ENCODE measurements around the gene INVS.

The INVS gene

GRCh38 chr9:100190339-100190738, 91.3 kb downstream of the INVS start:
- ChIA-PET CTCF (no interaction called here), POLR2A (no interaction called here)
- Histone ChIP-seq H3K4me3 (ENCODE audit: control insufficient read depth in 1 of 7, extremely low read depth in 1 of 7, insufficient read depth in 4 of 7, low read depth in 2 of 7, low read length in 6 of 7) (no peak overlapping the region), H3K36me3 (ENCODE audit: control insufficient read depth in 4 of 4, insufficient read depth in 4 of 4, low read length in 3 of 4) (peaks cover under 1 to 28% (median 4%) of the 10 kb centered on the region in 4 experiments), H3K4me1 (ENCODE audit: control extremely low read depth in 1 of 4, control insufficient read depth in 4 of 4, insufficient read depth in 4 of 4, low read length in 3 of 4) (no peaks in the 10 kb centered on the region), H3K27me3 (replicated peaks in 2 of 5; ENCODE audit: control insufficient read depth in 4 of 5, insufficient read depth in 5 of 5, low read length in 4 of 5) (no peaks in the 10 kb centered on the region), H3K27ac (ENCODE audit: insufficient read depth in 1 of 2, low read depth in 1 of 2, low read length in 2 of 2, poor library complexity in 1 of 2, severe bottlenecking in 2 of 2) (no peak overlapping the region), H3K9me3 (ENCODE audit: control extremely low read depth in 1 of 5, control insufficient read depth in 4 of 5, insufficient read depth in 2 of 5, low read depth in 1 of 5, low read length in 4 of 5) (peaks cover 10 to 70% (median 20%) of the 10 kb centered on the region in 5 experiments)
- DNase-seq: peak; percentile 12 to 60 (median 38)
- WGBS (ENCODE audit: insufficient coverage): no CpG with 5 or more reads among the region's 2 CpGs

- ChIA-PET POLR2A (no interaction called here), CTCF (no interaction called here)
- Histone ChIP-seq H3K4me1 (ENCODE audit: control extremely low read depth in 1 of 4, control insufficient read depth in 4 of 4, insufficient read depth in 4 of 4, low read length in 3 of 4) (no peaks in the 10 kb centered on the region), H3K36me3 (ENCODE audit: control insufficient read depth in 4 of 4, insufficient read depth in 4 of 4, low read length in 3 of 4) (peaks cover 4 to 28% (median 5%) of the 10 kb centered on the region in 4 experiments), H3K27me3 (replicated peaks in 2 of 5; ENCODE audit: control insufficient read depth in 4 of 5, insufficient read depth in 5 of 5, low read length in 4 of 5) (no peaks in the 10 kb centered on the region), H3K27ac (ENCODE audit: insufficient read depth in 1 of 2, low read depth in 1 of 2, low read length in 2 of 2, poor library complexity in 1 of 2, severe bottlenecking in 2 of 2) (no peak overlapping the region), H3K9me3 (ENCODE audit: control extremely low read depth in 1 of 5, control insufficient read depth in 4 of 5, insufficient read depth in 2 of 5, low read depth in 1 of 5, low read length in 4 of 5) (peaks cover 10 to 70% (median 19%) of the 10 kb centered on the region in 5 experiments), H3K4me3 (ENCODE audit: control insufficient read depth in 1 of 7, extremely low read depth in 1 of 7, insufficient read depth in 4 of 7, low read depth in 2 of 7, low read length in 6 of 7) (no peak overlapping the region)
- DNase-seq: no peak
Measured at GRCh38 chr9:100191264-100191663, 92.2 kb downstream of the INVS start.

DNA sequence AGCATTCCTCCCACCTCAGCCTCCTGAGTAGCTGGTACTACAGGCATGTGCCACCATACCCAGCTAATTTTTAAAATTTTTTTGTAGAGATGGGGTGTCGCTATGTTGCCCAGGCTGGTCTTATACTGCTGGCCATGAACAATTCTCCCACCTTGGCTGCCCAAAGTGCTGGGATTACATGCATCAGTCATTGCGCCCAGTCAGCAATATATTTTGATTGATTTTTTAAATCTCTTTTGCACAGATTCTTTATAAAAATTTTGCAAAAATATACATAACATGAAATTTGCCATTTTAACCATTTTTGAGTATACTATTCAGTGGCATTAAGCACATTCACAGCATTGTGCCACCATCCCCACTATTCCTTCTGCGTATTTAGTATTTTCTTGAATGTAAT, 94.0 kb downstream of the INVS start:
- CTCF ChIA-PET: no interaction called here
- Histone ChIP-seq H3K27me3 (replicated peaks in 2 of 5; ENCODE audit: control insufficient read depth in 4 of 5, insufficient read depth in 5 of 5, low read length in 4 of 5) (no peaks in the 10 kb centered on the region), H3K36me3 (ENCODE audit: control insufficient read depth in 4 of 4, insufficient read depth in 4 of 4, low read length in 3 of 4) (peaks cover 3 to 25% (median 4%) of the 10 kb centered on the region in 4 experiments), H3K4me3 (ENCODE audit: control insufficient read depth in 1 of 7, extremely low read depth in 1 of 7, insufficient read depth in 4 of 7, low read depth in 2 of 7, low read length in 6 of 7) (no peak overlapping the region), H3K9me3 (ENCODE audit: control extremely low read depth in 1 of 5, control insufficient read depth in 4 of 5, insufficient read depth in 2 of 5, low read depth in 1 of 5, low read length in 4 of 5) (peaks cover 7 to 62% (median 18%) of the 10 kb centered on the region in 5 experiments), H3K27ac (ENCODE audit: insufficient read depth in 1 of 2, low read depth in 1 of 2, low read length in 2 of 2, poor library complexity in 1 of 2, severe bottlenecking in 2 of 2) (no peak overlapping the region), H3K4me1 (ENCODE audit: control extremely low read depth in 1 of 4, control insufficient read depth in 4 of 4, insufficient read depth in 4 of 4, low read length in 3 of 4) (no peaks in the 10 kb centered on the region)
- no peak for DNase-seq
- WGBS (ENCODE audit: insufficient coverage): 100% methylated on average over 1 of the region's 3 CpGs
- POLR2A ChIA-PET: no interaction called here

DNA sequence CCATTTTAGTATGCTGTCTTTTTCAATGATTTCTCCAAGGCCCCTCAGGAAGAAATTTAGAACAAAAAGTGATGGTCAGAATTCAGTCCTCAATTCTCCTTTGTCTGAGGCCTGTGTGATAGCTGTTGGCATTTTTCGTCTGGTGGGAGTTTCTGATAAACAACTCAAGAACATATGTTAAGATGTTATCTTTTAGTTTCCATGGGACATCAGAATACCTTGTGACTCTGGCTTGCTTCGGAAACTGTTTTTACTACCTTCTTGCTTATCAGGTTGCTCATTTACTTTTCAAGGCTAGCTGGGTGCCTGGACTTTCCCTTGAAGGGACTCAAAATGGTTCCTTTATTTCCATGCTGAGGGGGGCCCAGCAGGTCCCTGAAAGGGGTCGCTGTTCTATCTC, 97.2 kb downstream of the INVS start:
- 33% methylated on average over 1 of the region's 3 CpGs for WGBS (ENCODE audit: insufficient coverage)
- DNase-seq: no peak
- CTCF ChIA-PET: no interaction called here
- no peaks in the 10 kb centered on the region for H3K27me3 ChIP-seq (replicated peaks in 2 of 5; ENCODE audit: control insufficient read depth in 4 of 5, insufficient read depth in 5 of 5, low read length in 4 of 5)
- H3K27ac ChIP-seq (ENCODE audit: insufficient read depth in 1 of 2, low read depth in 1 of 2, low read length in 2 of 2, poor library complexity in 1 of 2, severe bottlenecking in 2 of 2): no peak overlapping the region
- H3K4me3 ChIP-seq (ENCODE audit: control insufficient read depth in 1 of 7, extremely low read depth in 1 of 7, insufficient read depth in 4 of 7, low read depth in 2 of 7, low read length in 6 of 7): no peak overlapping the region
- POLR2A ChIA-PET: no interaction called here
- peaks cover 5 to 54% (median 11%) of the 10 kb centered on the region in 5 experiments for H3K9me3 ChIP-seq (ENCODE audit: control extremely low read depth in 1 of 5, control insufficient read depth in 4 of 5, insufficient read depth in 2 of 5, low read depth in 1 of 5, low read length in 4 of 5)
- H3K4me1 ChIP-seq (ENCODE audit: control extremely low read depth in 1 of 4, control insufficient read depth in 4 of 4, insufficient read depth in 4 of 4, low read length in 3 of 4): no peaks in the 10 kb centered on the region
- peaks cover 3 to 28% (median 4%) of the 10 kb centered on the region in 4 experiments for H3K36me3 ChIP-seq (ENCODE audit: control insufficient read depth in 4 of 4, insufficient read depth in 4 of 4, low read length in 3 of 4)

GRCh38 chr9:100196828-100197227, 97.8 kb downstream of the INVS start:
- no peaks in the 10 kb centered on the region for H3K27me3 ChIP-seq (replicated peaks in 2 of 5; ENCODE audit: control insufficient read depth in 4 of 5, insufficient read depth in 5 of 5, low read length in 4 of 5)
- H3K27ac ChIP-seq (ENCODE audit: insufficient read depth in 1 of 2, low read depth in 1 of 2, low read length in 2 of 2, poor library complexity in 1 of 2, severe bottlenecking in 2 of 2): no peak overlapping the region
- peaks cover 1 to 48% (median 9%) of the 10 kb centered on the region in 5 experiments for H3K9me3 ChIP-seq (ENCODE audit: control extremely low read depth in 1 of 5, control insufficient read depth in 4 of 5, insufficient read depth in 2 of 5, low read depth in 1 of 5, low read length in 4 of 5)
- H3K36me3 ChIP-seq (ENCODE audit: control insufficient read depth in 4 of 4, insufficient read depth in 4 of 4, low read length in 3 of 4): peaks cover 3 to 28% (median 4%) of the 10 kb centered on the region in 4 experiments
- POLR2A ChIA-PET: no interaction called here
- DNase-seq: no peak
- CTCF ChIA-PET: interaction anchor here (1.3 kb wide), 1 partner anchor 77 kb away, joined by 3 read pairs; no protein-coding TSS in a partner anchor
- no peaks in the 10 kb centered on the region for H3K4me1 ChIP-seq (ENCODE audit: control extremely low read depth in 1 of 4, control insufficient read depth in 4 of 4, insufficient read depth in 4 of 4, low read length in 3 of 4)
- no CpG with 5 or more reads among the region's 1 CpG for WGBS (ENCODE audit: insufficient coverage)
- H3K4me3 ChIP-seq (ENCODE audit: control insufficient read depth in 1 of 7, extremely low read depth in 1 of 7, insufficient read depth in 4 of 7, low read depth in 2 of 7, low read length in 6 of 7): no peak overlapping the region

- Histone ChIP-seq H3K27me3 (replicated peaks in 2 of 5; ENCODE audit: control insufficient read depth in 4 of 5, insufficient read depth in 5 of 5, low read length in 4 of 5) (no peaks in the 10 kb centered on the region), H3K27ac (ENCODE audit: insufficient read depth in 1 of 2, low read depth in 1 of 2, low read length in 2 of 2, poor library complexity in 1 of 2, severe bottlenecking in 2 of 2) (no peak overlapping the region), H3K9me3 (ENCODE audit: control extremely low read depth in 1 of 5, control insufficient read depth in 4 of 5, insufficient read depth in 2 of 5, low read depth in 1 of 5, low read length in 4 of 5) (peaks cover 0 to 41% (median 8%) of the 10 kb centered on the region in 5 experiments), H3K4me1 (ENCODE audit: control extremely low read depth in 1 of 4, control insufficient read depth in 4 of 4, insufficient read depth in 4 of 4, low read length in 3 of 4) (no peaks in the 10 kb centered on the region), H3K36me3 (ENCODE audit: control insufficient read depth in 4 of 4, insufficient read depth in 4 of 4, low read length in 3 of 4) (peaks cover 3 to 28% (median 4%) of the 10 kb centered on the region in 4 experiments), H3K4me3 (ENCODE audit: control insufficient read depth in 1 of 7, extremely low read depth in 1 of 7, insufficient read depth in 4 of 7, low read depth in 2 of 7, low read length in 6 of 7) (no peak overlapping the region)
- CTCF ChIA-PET: interaction anchor here (1.3 kb wide), 1 partner anchor 78 kb away, joined by 3 read pairs; no protein-coding TSS in a partner anchor
- POLR2A ChIA-PET: no interaction called here
- no peak for DNase-seq
Measured at GRCh38 chr9:100197553-100197952, 98.5 kb downstream of the INVS start.

DNA sequence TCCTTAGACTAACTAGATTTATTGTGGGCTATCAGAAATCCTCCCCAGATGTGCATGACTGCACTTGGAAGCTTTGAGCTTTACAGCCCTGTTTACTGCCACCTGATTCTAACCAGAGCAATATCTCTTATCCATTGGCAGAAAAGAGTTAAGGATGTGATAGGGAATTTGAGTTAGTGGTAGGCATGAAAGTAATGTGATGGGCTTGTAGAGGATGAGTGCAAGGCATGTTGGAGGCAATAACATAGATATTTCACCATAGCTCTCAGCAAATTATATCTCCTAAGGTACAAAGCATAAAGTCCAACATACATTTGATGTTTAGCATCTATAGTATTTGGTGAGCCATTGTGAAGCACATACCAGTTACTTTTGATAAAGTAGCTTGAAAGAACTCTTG, 103.8 kb downstream of the INVS start:
- Histone ChIP-seq H3K27me3 (replicated peaks in 2 of 5; ENCODE audit: control insufficient read depth in 4 of 5, insufficient read depth in 5 of 5, low read length in 4 of 5) (no peaks in the 10 kb centered on the region), H3K4me1 (ENCODE audit: control extremely low read depth in 1 of 4, control insufficient read depth in 4 of 4, insufficient read depth in 4 of 4, low read length in 3 of 4) (no peaks in the 10 kb centered on the region), H3K27ac (ENCODE audit: insufficient read depth in 1 of 2, low read depth in 1 of 2, low read length in 2 of 2, poor library complexity in 1 of 2, severe bottlenecking in 2 of 2) (no peak overlapping the region), H3K36me3 (ENCODE audit: control insufficient read depth in 4 of 4, insufficient read depth in 4 of 4, low read length in 3 of 4) (peaks cover 0 to 3% (median 0%) of the 10 kb centered on the region in 4 experiments), H3K9me3 (ENCODE audit: control extremely low read depth in 1 of 5, control insufficient read depth in 4 of 5, insufficient read depth in 2 of 5, low read depth in 1 of 5, low read length in 4 of 5) (peaks cover 0 to 17% (median 0%) of the 10 kb centered on the region in 5 experiments), H3K4me3 (ENCODE audit: control insufficient read depth in 1 of 7, extremely low read depth in 1 of 7, insufficient read depth in 4 of 7, low read depth in 2 of 7, low read length in 6 of 7) (no peak overlapping the region)
- ChIA-PET CTCF (no interaction called here), POLR2A (no interaction called here)
- no peak for DNase-seq

Measured in common myeloid progenitor, CD34-positive (primary cell).